SK-N-SH (cell line): ENCODE results near the gene ZXDA. TPM values are rescaled to one million over a fixed set of nuclear protein-coding genes. Genes with fewer than 3 reads are reported as not detected.
A peak's percentile ranks its signal among the peaks of the same experiment; 100 is the strongest.

Experiments
- CTCF ChIA-PET: fragments of 300-600, 350-600 bp; formaldehyde crosslinking; extraction: SDS; loops from one replicate; lab custom pipeline; 2021; lab: Yijun Ruan, JAX
- POLR2A ChIA-PET: fragments of 350-600 bp; sonication (Branson Sonifier 250); formaldehyde crosslinking; extraction: SDS; loops from one replicate; lab custom pipeline; 2020; ENCODE audit warnings: antibody characterized with exemption, inconsistent platforms; lab: Yijun Ruan, JAX
- DNase-seq: peaks from one replicate; pipeline ENCODE4 v3.0.0; 2012
- H2AFZ ChIP-seq: fragments of 200-600 bp; sonication (generic); 2 replicates; pipeline ENCODE4 v1.8.1; 2016; ENCODE audit warnings: antibody characterized with exemption, mild to moderate bottlenecking, low read depth
- H3F3A ChIP-seq: fragments of 200-600 bp; sonication (generic); replicated peaks from 2 replicates; pipeline ENCODE3; 2016; ENCODE audit warnings: antibody characterized with exemption, mild to moderate bottlenecking; ENCODE audit not compliant: insufficient read depth
- H3K27ac ChIP-seq, 2 experiments: fragments of 200-500 bp in 1 of 2; fragments of 200-600 bp in 1 of 2; sonication (Bioruptor generic) in 1 of 2; sonication (generic), shearing (Covaris generic) in 1 of 2; 2 replicates each; pipeline versions ENCODE4 v1.5.1 to v1.6.1; 2014 to 2016; ENCODE audit warnings: low read depth in 2 of 2, inconsistent platforms in 1 of 2, low read length in 1 of 2, mild to moderate bottlenecking in 1 of 2, mixed read lengths in 1 of 2
- H3K27me3 ChIP-seq: fragments of 200-600 bp; sonication (generic), shearing (Covaris generic); 2 replicates; pipeline ENCODE4 v1.6.1; 2016; ENCODE audit warnings: mixed run types; ENCODE audit not compliant: insufficient read depth
- H3K36me3 ChIP-seq, 2 experiments: fragments of 200-500 bp in 1 of 2; fragments of 200-600 bp in 1 of 2; sonication (Bioruptor generic) in 1 of 2; sonication (generic) in 1 of 2; replicated peaks in 1 of 2; 2 replicates each; pipeline versions ENCODE3 to v1.5.1; 2014 to 2016; ENCODE audit warnings: low read length in 1 of 2, mild to moderate bottlenecking in 1 of 2; ENCODE audit not compliant: insufficient read depth in 2 of 2, control insufficient read depth in 1 of 2
- H3K4me1 ChIP-seq, 2 experiments: fragments of 200-500 bp in 1 of 2; fragments of 200-600 bp in 1 of 2; sonication (Bioruptor generic) in 1 of 2; sonication (generic), shearing (Covaris generic) in 1 of 2; 2 replicates each; pipeline versions ENCODE4 v1.5.1 to v1.6.1; 2014 to 2016; ENCODE audit warnings: low read depth in 1 of 2, low read length in 1 of 2, mixed run types in 1 of 2; ENCODE audit not compliant: insufficient read depth in 2 of 2, control insufficient read depth in 1 of 2
- H3K4me2 ChIP-seq: fragments of 200-600 bp; sonication (generic), shearing (Covaris generic); 2 replicates; pipeline ENCODE4 v1.6.1; 2017; ENCODE audit warnings: mixed run types
- H3K4me3 ChIP-seq, 2 experiments: fragments of 200-500 bp in 1 of 2; fragments of 200-600 bp in 1 of 2; sonication (Bioruptor generic) in 1 of 2; sonication (generic), shearing (Covaris generic) in 1 of 2; 2 replicates each; pipeline versions ENCODE4 v1.5.1 to v1.8.1; 2014 to 2016; ENCODE audit warnings: low read depth in 2 of 2, inconsistent platforms in 1 of 2, low read length in 1 of 2, mild to moderate bottlenecking in 1 of 2, mixed read lengths in 1 of 2, moderate library complexity in 1 of 2
- H3K79me2 ChIP-seq: fragments of 200-600 bp; sonication (generic); 2 replicates; pipeline ENCODE4 v1.8.1; 2017; ENCODE audit warnings: mild to moderate bottlenecking; ENCODE audit not compliant: insufficient read depth
- H3K9ac ChIP-seq: fragments of 200-600 bp; sonication (generic); 2 replicates; pipeline ENCODE4 v1.6.1; 2017; ENCODE audit warnings: mixed run types
- H3K9me2 ChIP-seq: fragments of 200-600 bp; sonication (generic); 2 replicates; pipeline ENCODE4 v1.6.1; 2017; ENCODE audit warnings: mixed run types
- H3K9me3 ChIP-seq: fragments of 200-600 bp; sonication (generic); 2 replicates; pipeline ENCODE4 v1.6.1; 2017; ENCODE audit warnings: mixed run types, mild to moderate bottlenecking, moderate library complexity
- H4K20me1 ChIP-seq: fragments of 200-600 bp; sonication (generic); 2 replicates; pipeline ENCODE4 v1.6.1; 2017; ENCODE audit warnings: mild to moderate bottlenecking, mixed run types; ENCODE audit not compliant: insufficient read depth
- CTCF ChIP-seq: fragments of 200-600 bp; sonication (generic); IDR thresholded peaks from 2 replicates; pipeline ENCODE4 v1.6.1; 2017; ENCODE audit warnings: antibody characterized with exemption, mild to moderate bottlenecking, moderate library complexity
- EZH2phosphoT487 ChIP-seq: fragments of 200-600 bp; sonication (generic); IDR thresholded peaks from 2 replicates; pipeline ENCODE4 v1.6.1; 2017; ENCODE audit warnings: low read depth, mixed run types, mild to moderate bottlenecking, antibody characterized with exemption, moderate library complexity, borderline replicate concordance
- FOSL2 ChIP-seq: IDR thresholded peaks from 2 replicates; pipeline ENCODE4 v1.4.0; 2012; ENCODE audit warnings: low read depth, mild to moderate bottlenecking, moderate library complexity, borderline replicate concordance
- FOXJ3 ChIP-seq: sonication (generic); formaldehyde crosslinking; IDR thresholded peaks from 2 replicates; pipeline ENCODE4 v1.5.1; 2020; ENCODE audit warnings: mild to moderate bottlenecking, missing genetic modification reagents
- GATA2 ChIP-seq: sonication (generic); formaldehyde crosslinking; IDR thresholded peaks from 2 replicates; pipeline ENCODE4 v1.5.0; 2020; ENCODE audit warnings: mild to moderate bottlenecking, missing genetic modification reagents
- JUND ChIP-seq: IDR thresholded peaks from 2 replicates; pipeline ENCODE4 v1.4.0; 2012
- MAX ChIP-seq: IDR thresholded peaks from 2 replicates; pipeline ENCODE4 v1.4.0; 2012; ENCODE audit warnings: low read depth
- MEF2A ChIP-seq: IDR thresholded peaks from 2 replicates; pipeline ENCODE4 v1.4.0; 2012; ENCODE audit warnings: low read depth, borderline replicate concordance
- PBX3 ChIP-seq: IDR thresholded peaks from 2 replicates; pipeline ENCODE4; 2012
- RFX5 ChIP-seq: IDR thresholded peaks from 2 replicates; pipeline ENCODE4 v1.6.1; 2012; ENCODE audit warnings: mild to moderate bottlenecking, improper control_type of control experiment, low read length
- RXRA ChIP-seq: IDR thresholded peaks from 2 replicates; pipeline ENCODE4 v1.4.0; 2012; ENCODE audit warnings: low read depth, mild to moderate bottlenecking, borderline replicate concordance
- SIN3A ChIP-seq: IDR thresholded peaks from 2 replicates; pipeline ENCODE4 v1.6.1; 2012; ENCODE audit warnings: low read depth, mild to moderate bottlenecking, low read length, moderate library complexity, borderline replicate concordance
- SMC3 ChIP-seq: IDR thresholded peaks from 2 replicates; pipeline ENCODE4 v1.6.1; 2012; ENCODE audit warnings: low read depth, low read length, improper control_type of control experiment
- TCF12 ChIP-seq: IDR thresholded peaks from 2 replicates; pipeline ENCODE4 v1.4.0; 2012
- TEAD4 ChIP-seq: IDR thresholded peaks from 2 replicates; pipeline ENCODE4 v1.4.0; 2012; ENCODE audit warnings: mild to moderate bottlenecking, borderline replicate concordance; ENCODE audit not compliant: insufficient read depth
- USF2 ChIP-seq: fragments of 150-350 bp; IDR thresholded peaks from 2 replicates; pipeline ENCODE4 v1.6.1; 2017; ENCODE audit warnings: antibody characterized with exemption, low read length, low read depth, borderline replicate concordance
- YY1 ChIP-seq: IDR thresholded peaks from 2 replicates; pipeline ENCODE4 v1.4.0; 2012; ENCODE audit warnings: low read depth, mild to moderate bottlenecking
- ZBTB33 ChIP-seq: IDR thresholded peaks from 2 replicates; pipeline ENCODE4 v1.4.0; 2012; ENCODE audit warnings: low read depth, borderline replicate concordance
- WGBS: methylation state at CpG from one replicate; pipeline ENCODE4 v1.1.6; 2017; ENCODE audit warnings: low lambda C conversion rate; 5-methylcytosine and 5-hydroxymethylcytosine counted together
- polyA plus RNA-seq, 3 experiments: library from polyadenylated mRNA; depleted of rRNA; stranded (reverse); fragments of >200 nt; gene quantifications; 2 replicates each; pipeline ENCODE4 v1.2.3, GENCODE V29; 2012

The ZXDA gene
- polyA plus RNA-seq, 1 of the 3 experiments (the other 2 are of a cell fraction) = 0.84 TPM

- DNase-seq = no peak
- WGBS = 0% methylated on average over 1 of the region's 1 CpG
- POLR2A ChIA-PET = no interaction called here
- Histone ChIP-seq H2AFZ (no peak overlapping the region), H4K20me1 (no peaks in the 10 kb centered on the region), H3K79me2 (peaks cover 12% of the 10 kb centered on the region), H3K27me3 (no peaks in the 10 kb centered on the region), H3K4me3 (0 out of 4 replicates have a peak overlapping the region, but pooled peaks of 1 of the 2 experiments have one; percentile 9), H3K4me2 (peak overlapping the region; percentile 26; the same call in 1 of the 2 replicates), H3K27ac (peak overlapping the region; percentile 50 to 56; a peak in 3 of 4 replicates), H3K4me1 (peaks cover 0 to 3% of the 10 kb centered on the region in 2 experiments; a peak in 3 of 4 replicates), H3F3A (peaks cover 10% of the 10 kb centered on the region), H3K9me2 (no peaks in the 10 kb centered on the region), H3K36me3 (no peaks in the 10 kb centered on the region)
- no peak for TF ChIP-seq MAX
- no peak for TF ChIP-seq YY1
- 0 out of 2 replicates have a peak, but pooled peaks have one; percentile 39 for TF ChIP-seq TEAD4
- no peak for TF ChIP-seq USF2
- TF ChIP-seq SIN3A = no peak
- TF ChIP-seq PBX3 = 0 out of 2 replicates have a peak, but pooled peaks have one; percentile 11
- peak; percentile 45; the same call in 1 of the 2 replicates for TF ChIP-seq JUND
- no peak for TF ChIP-seq FOXJ3
- peak; percentile 72; the same call in 1 of the 2 replicates for TF ChIP-seq TCF12
- 0 out of 2 replicates have a peak, but pooled peaks have one; percentile 7 for TF ChIP-seq GATA2 (CRISPR knock-in tag)
- TF ChIP-seq, all 33 proteins: peak for 5
- H3K9me3 ChIP-seq = no peaks in the 10 kb centered on the region
- CTCF ChIA-PET = no interaction called here
- no peak overlapping the region for H3K9ac ChIP-seq
Measured at GRCh38 chrX:57906790-57907189, 3.5 kb downstream of the ZXDA start.

GRCh38 chrX:57905141-57905540, 5.1 kb downstream of the ZXDA start:
- no peak for DNase-seq
- Histone ChIP-seq H3K4me3 (peak overlapping the region; percentile 21 to 37; a peak in 3 of 4 replicates), H3K9me2 (no peaks in the 10 kb centered on the region), H3F3A (peaks cover 17% of the 10 kb centered on the region), H3K9ac (peak overlapping the region; percentile 15; the same call in 1 of the 2 replicates), H3K9me3 (no peaks in the 10 kb centered on the region), H4K20me1 (no peaks in the 10 kb centered on the region), H3K4me2 (peak overlapping the region; percentile 53), H2AFZ (0 out of 2 replicates have a peak overlapping the region, but pooled peaks have one; percentile 57), H3K27me3 (no peaks in the 10 kb centered on the region), H3K4me1 (no peaks in the 10 kb centered on the region; a peak in 3 of 4 replicates), H3K79me2 (peaks cover 12% of the 10 kb centered on the region), H3K27ac (peak overlapping the region in 1 of 2 experiments; percentile 56; a peak in 1 of 4 replicates), H3K36me3 (no peaks in the 10 kb centered on the region)
- CTCF ChIA-PET = no interaction called here
- POLR2A ChIA-PET = no interaction called here
- WGBS = 25% methylated on average over 2 of the region's 2 CpGs
- TF ChIP-seq FOSL2 (no peak), GATA2 (CRISPR knock-in tag) (no peak), RXRA (no peak), CTCF (no peak), ZBTB33 (no peak), PBX3 (no peak), EZH2phosphoT487 (no peak), RFX5 (no peak), SMC3 (no peak), MEF2A (no peak)
